PC-9 (cell line): ENCODE data around the gene COMT.

Experiments
- CTCF ChIP-seq: fragments of 200-600 bp; sonication (generic); conservative IDR thresholded peaks from 2 replicates; pipeline ENCODE4 v1.6.1; 2017; ENCODE audit warnings: mixed run types, antibody characterized with exemption, mild to moderate bottlenecking, moderate library complexity
- EZH2 ChIP-seq: fragments of 200-600 bp; sonication (generic); IDR thresholded peaks from 2 replicates; pipeline ENCODE4 v1.8.0; 2017; ENCODE audit warnings: antibody characterized with exemption, low read depth

- TF ChIP-seq CTCF (no peak), EZH2 (no peak)
Observed at GRCh38 chr22:19981171-19981960, 39.8 kb downstream of the COMT start.
